Measurements from ENCODE around the gene VDAC2. TPM values are rescaled to one million over a fixed set of nuclear protein-coding genes. Genes with fewer than 3 reads are reported as not detected.

Gene VDAC2
- total and polyA plus RNA-seq, 10 of the 15 experiments (the other 5 are each of a cell fraction or from before 2014, with no cell fraction given), result 73.4 to 294 (median 146) TPM

DNA sequence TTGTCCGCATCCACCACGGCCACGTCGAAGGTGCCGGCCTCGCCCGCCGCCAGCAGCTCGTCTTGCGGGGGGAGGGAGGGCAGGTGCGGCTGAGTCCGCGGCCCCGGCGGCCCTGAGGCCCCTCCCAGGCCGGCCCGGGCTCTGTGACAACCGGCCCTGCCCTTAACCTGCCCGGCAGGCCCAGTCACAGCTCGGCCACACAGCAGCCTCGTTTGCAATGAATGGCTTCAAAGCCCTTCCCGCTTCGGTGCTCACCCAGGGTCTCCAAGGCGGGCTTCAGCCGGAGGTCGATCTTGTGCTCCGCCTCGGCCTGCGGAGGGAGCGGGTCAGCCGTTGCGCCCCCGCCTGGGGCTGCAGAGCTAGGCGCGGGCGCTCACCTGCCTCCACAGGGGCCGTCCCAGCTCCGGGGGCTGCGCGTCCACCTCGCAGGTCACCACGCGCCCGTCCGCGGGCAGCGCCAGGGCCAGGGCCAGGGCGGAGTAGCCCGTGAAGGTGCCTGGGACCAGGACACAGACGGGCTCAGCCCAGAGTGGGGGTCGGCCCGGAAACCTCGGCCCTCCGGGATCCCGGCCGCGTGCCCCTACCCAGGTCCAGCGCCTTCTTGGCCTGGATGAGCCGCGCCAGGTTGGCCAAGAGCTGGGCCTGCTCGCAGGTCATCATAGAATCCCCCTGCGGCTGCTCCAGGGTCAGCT is 24.2 kb downstream of the VDAC2 start:
- RAD21 ChIA-PET (ENCODE audit: unreplicated experiment), result interaction anchor here (0.8 to 3.4 kb wide), 16 partner anchors 45 to 1346 kb away, joined by 3 to 52 read pairs (median 4); partner anchors contain the start of gene SAMD8
- no TSS peak for BruUV-seq (replicated peaks)
- H2AFZ ChIP-seq (ENCODE audit: control insufficient read depth, low read depth, low read length), result peak overlapping the region; percentile 89
- TF ChIP-seq MXI1 (IDR thresholded peaks at IDR 0.05; ENCODE audit: low read depth, low read length) (0 out of 2 replicates have a peak, but pooled peaks have one; percentile 3), CBFB (IDR thresholded peaks at IDR 0.05; ENCODE audit: low read depth) (no peak), BACH1 (IDR thresholded peaks at IDR 0.05; ENCODE audit: borderline replicate concordance) (0 out of 2 replicates have a peak, but pooled peaks have one; percentile 8), BCL11A (IDR thresholded peaks at IDR 0.05; ENCODE audit: low read depth, low read length) (no peak), HDAC2 (IDR thresholded peaks at IDR 0.05) (no peak), NR2F1 (conservative IDR thresholded peaks at IDR 0.05) (no peak), MYB (IDR thresholded peaks at IDR 0.05; ENCODE audit: borderline replicate concordance, low read depth, low read length) (no peak), SREBF2 (IDR thresholded peaks at IDR 0.05; ENCODE audit: low read length) (no peak), MTA3 (IDR thresholded peaks at IDR 0.05; ENCODE audit: borderline replicate concordance, low read length) (no peak)
- TF ChIP-seq, protein P1, sequence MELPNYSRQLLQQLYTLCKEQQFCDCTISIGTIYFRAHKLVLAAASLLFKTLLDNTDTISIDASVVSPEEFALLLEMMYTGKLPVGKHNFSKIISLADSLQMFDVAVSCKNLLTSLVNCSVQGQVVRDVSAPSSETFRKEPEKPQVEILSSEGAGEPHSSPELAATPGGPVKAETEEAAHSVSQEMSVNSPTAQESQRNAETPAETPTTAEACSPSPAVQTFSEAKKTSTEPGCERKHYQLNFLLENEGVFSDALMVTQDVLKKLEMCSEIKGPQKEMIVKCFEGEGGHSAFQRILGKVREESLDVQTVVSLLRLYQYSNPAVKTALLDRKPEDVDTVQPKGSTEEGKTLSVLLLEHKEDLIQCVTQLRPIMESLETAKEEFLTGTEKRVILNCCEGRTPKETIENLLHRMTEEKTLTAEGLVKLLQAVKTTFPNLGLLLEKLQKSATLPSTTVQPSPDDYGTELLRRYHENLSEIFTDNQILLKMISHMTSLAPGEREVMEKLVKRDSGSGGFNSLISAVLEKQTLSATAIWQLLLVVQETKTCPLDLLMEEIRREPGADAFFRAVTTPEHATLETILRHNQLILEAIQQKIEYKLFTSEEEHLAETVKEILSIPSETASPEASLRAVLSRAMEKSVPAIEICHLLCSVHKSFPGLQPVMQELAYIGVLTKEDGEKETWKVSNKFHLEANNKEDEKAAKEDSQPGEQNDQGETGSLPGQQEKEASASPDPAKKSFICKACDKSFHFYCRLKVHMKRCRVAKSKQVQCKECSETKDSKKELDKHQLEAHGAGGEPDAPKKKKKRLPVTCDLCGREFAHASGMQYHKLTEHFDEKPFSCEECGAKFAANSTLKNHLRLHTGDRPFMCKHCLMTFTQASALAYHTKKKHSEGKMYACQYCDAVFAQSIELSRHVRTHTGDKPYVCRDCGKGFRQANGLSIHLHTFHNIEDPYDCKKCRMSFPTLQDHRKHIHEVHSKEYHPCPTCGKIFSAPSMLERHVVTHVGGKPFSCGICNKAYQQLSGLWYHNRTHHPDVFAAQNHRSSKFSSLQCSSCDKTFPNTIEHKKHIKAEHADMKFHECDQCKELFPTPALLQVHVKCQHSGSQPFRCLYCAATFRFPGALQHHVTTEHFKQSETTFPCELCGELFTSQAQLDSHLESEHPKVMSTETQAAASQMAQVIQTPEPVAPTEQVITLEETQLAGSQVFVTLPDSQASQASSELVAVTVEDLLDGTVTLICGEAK (IDR thresholded peaks at IDR 0.05; ENCODE audit: borderline replicate concordance), result no peak
- TF ChIP-seq, protein P2, sequence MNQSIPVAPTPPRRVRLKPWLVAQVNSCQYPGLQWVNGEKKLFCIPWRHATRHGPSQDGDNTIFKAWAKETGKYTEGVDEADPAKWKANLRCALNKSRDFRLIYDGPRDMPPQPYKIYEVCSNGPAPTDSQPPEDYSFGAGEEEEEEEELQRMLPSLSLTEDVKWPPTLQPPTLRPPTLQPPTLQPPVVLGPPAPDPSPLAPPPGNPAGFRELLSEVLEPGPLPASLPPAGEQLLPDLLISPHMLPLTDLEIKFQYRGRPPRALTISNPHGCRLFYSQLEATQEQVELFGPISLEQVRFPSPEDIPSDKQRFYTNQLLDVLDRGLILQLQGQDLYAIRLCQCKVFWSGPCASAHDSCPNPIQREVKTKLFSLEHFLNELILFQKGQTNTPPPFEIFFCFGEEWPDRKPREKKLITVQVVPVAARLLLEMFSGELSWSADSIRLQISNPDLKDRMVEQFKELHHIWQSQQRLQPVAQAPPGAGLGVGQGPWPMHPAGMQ (IDR thresholded peaks at IDR 0.05; ENCODE audit: borderline replicate concordance), result no peak
- TF ChIP-seq, protein P3, sequence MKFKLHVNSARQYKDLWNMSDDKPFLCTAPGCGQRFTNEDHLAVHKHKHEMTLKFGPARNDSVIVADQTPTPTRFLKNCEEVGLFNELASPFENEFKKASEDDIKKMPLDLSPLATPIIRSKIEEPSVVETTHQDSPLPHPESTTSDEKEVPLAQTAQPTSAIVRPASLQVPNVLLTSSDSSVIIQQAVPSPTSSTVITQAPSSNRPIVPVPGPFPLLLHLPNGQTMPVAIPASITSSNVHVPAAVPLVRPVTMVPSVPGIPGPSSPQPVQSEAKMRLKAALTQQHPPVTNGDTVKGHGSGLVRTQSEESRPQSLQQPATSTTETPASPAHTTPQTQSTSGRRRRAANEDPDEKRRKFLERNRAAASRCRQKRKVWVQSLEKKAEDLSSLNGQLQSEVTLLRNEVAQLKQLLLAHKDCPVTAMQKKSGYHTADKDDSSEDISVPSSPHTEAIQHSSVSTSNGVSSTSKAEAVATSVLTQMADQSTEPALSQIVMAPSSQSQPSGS (IDR thresholded peaks at IDR 0.05; ENCODE audit: low read length), result no peak
- TF ChIP-seq, protein P4, sequence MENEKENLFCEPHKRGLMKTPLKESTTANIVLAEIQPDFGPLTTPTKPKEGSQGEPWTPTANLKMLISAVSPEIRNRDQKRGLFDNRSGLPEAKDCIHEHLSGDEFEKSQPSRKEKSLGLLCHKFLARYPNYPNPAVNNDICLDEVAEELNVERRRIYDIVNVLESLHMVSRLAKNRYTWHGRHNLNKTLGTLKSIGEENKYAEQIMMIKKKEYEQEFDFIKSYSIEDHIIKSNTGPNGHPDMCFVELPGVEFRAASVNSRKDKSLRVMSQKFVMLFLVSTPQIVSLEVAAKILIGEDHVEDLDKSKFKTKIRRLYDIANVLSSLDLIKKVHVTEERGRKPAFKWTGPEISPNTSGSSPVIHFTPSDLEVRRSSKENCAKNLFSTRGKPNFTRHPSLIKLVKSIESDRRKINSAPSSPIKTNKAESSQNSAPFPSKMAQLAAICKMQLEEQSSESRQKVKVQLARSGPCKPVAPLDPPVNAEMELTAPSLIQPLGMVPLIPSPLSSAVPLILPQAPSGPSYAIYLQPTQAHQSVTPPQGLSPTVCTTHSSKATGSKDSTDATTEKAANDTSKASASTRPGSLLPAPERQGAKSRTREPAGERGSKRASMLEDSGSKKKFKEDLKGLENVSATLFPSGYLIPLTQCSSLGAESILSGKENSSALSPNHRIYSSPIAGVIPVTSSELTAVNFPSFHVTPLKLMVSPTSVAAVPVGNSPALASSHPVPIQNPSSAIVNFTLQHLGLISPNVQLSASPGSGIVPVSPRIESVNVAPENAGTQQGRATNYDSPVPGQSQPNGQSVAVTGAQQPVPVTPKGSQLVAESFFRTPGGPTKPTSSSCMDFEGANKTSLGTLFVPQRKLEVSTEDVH (IDR thresholded peaks at IDR 0.05; ENCODE audit: low read depth, partially characterized antibody), result no peak

More for the DNA sequence above, 24.2 kb downstream of the VDAC2 start:
- SMC1A ChIA-PET (ENCODE audit: uncharacterized antibody, unreplicated experiment), result interaction anchor here (1.0 to 2.8 kb wide), 8 partner anchors 19 to 1069 kb away, joined by 3 to 18 read pairs (median 6); partner anchors contain the start of gene VDAC2
- Histone ChIP-seq H3K36me3 (ENCODE audit: control insufficient read depth in 2 of 2, insufficient read depth in 2 of 2, low read length in 1 of 2) (peaks cover 16 to 22% of the 10 kb centered on the region in 2 experiments), H3K27me3 (replicated peaks in 1 of 2; ENCODE audit: control insufficient read depth in 2 of 2, insufficient read depth in 2 of 2, low read length in 1 of 2) (no peaks in the 10 kb centered on the region), H3K4me1 (ENCODE audit: control insufficient read depth, insufficient read depth, low read length) (peaks cover 11% of the 10 kb centered on the region), H3K9ac (ENCODE audit: control insufficient read depth, insufficient read depth, low read length) (peak overlapping the region; percentile 85), H3K79me2 (ENCODE audit: control insufficient read depth, insufficient read depth, low read length) (peaks cover 12% of the 10 kb centered on the region), H3K4me3 (peak overlapping the region; percentile 86), H3K9me3 (replicated peaks; ENCODE audit: control insufficient read depth, insufficient read depth, low read length) (no peaks in the 10 kb centered on the region), H3K4me2 (ENCODE audit: control insufficient read depth, insufficient read depth) (peak overlapping the region; percentile 99), H3K27ac (ENCODE audit: control insufficient read depth, insufficient read depth) (peak overlapping the region; percentile 82), H4K20me1 (ENCODE audit: control insufficient read depth, insufficient read depth) (no peaks in the 10 kb centered on the region)
- POLR2A ChIA-PET, result interaction anchor here (0.7 to 2.5 kb wide), 6 partner anchors 22 to 608 kb away, joined by 3 to 26 read pairs (median 3); partner anchors contain the start of genes SAMD8 and VDAC2
- intact Hi-C loops (cut with micrococcal nuclease; ENCODE audit: unreplicated experiment) (loop anchor here (5.0 kb wide), 2 partner anchors 208 to 1348 kb away; no protein-coding TSS in a partner anchor), in situ Hi-C loops (cut with MboI) (loop anchor here (5.0 to 10.0 kb wide), 3 partner anchors 123 to 1350 kb away; partner anchors contain the start of gene SAMD8)
- ATAC-seq (peak; percentile 41), DNase-seq (ENCODE audit: low read depth, low spot score) (no peak), FAIRE-seq (no peak)
- under 1% methylated on average over 56 of the region's 62 CpGs for WGBS (ENCODE audit: insufficient coverage, insufficient replicate concordance, low lambda C conversion rate, missing lambda C conversion rate)
- CTCF ChIA-PET, result interaction anchor here (0.6 to 14.5 kb wide), 18 partner anchors 10 to 1057 kb away, joined by 3 to 207 read pairs (median 4); partner anchors contain the start of gene VDAC2
